K562 (cell line): ENCODE results near the gene ETV3L. TPM values are rescaled to one million over a fixed set of nuclear protein-coding genes. Genes with fewer than 3 reads are reported as not detected.

Experiments
- ATAC-seq: fragments of 200-7000 bp; cut with Tn5 transposase; 3 replicates; pipeline ENCODE4 v1.9.1; 2020; ENCODE audit warnings: moderate library complexity
- BruUV-seq: library from RNA; stranded (reverse); fragments of 400-500 nt; replicated peaks from 2 replicates; lab custom pipeline; 2021; lab: Mats Ljungman, UMichigan
- CTCF ChIA-PET: fragments of 300-600 bp; formaldehyde crosslinking; extraction: SDS; loops from one replicate; lab custom pipeline; 2021; ENCODE audit warnings: low intra/inter-chr PET ratio; lab: Yijun Ruan, JAX
- POLR2A ChIA-PET: fragments of 300-600, 350-650 bp; sonication (Branson Sonifier 250); formaldehyde crosslinking; extraction: SDS; loops from one replicate; lab custom pipeline; 2021; ENCODE audit warnings: antibody characterized with exemption, inconsistent platforms; lab: Yijun Ruan, JAX
- DNase-seq, 4 experiments: peaks; one replicate each; pipeline versions ENCODE4 v3.0.0 to v3.0.0-alpha.2; 2011 to 2018; ENCODE audit warnings: low spot score in 3 of 4, mixed read lengths in 3 of 4; ENCODE audit errors: extremely low read depth in 1 of 4
- FAIRE-seq: peaks from 2 replicates; lab custom pipeline; 2011; peaks lifted over from hg19 to GRCh38; lab: Jason Lieb, UNC
- H2AFZ ChIP-seq: 2 replicates; pipeline ENCODE4 v1.6.0; 2011; ENCODE audit warnings: low read depth, low read length, control low read depth, inconsistent platforms
- H3K27ac ChIP-seq: fragments of 200-600 bp; 3 replicates; pipeline ENCODE4 v1.8.0; 2011; ENCODE audit warnings: low read depth, mild to moderate bottlenecking, control low read depth, inconsistent platforms, low read length, moderate library complexity, mixed read lengths; ENCODE audit errors: extremely low read depth
- H3K27me3 ChIP-seq, 2 experiments: fragments of 300-600 bp in 1 of 2; 2 replicates in 1 of 2; 3 replicates in 1 of 2; pipeline versions ENCODE4 v1.6.0 to v1.8.0; 2011; ENCODE audit warnings: inconsistent platforms in 2 of 2, low read length in 2 of 2, mild to moderate bottlenecking in 1 of 2, mixed read lengths in 1 of 2, moderate library complexity in 1 of 2; ENCODE audit not compliant: control insufficient read depth in 2 of 2, insufficient read depth in 2 of 2
- H3K36me3 ChIP-seq: fragments of 300-600 bp; 3 replicates; pipeline ENCODE4 v1.8.0; 2011; ENCODE audit warnings: mild to moderate bottlenecking, low read length, inconsistent platforms; ENCODE audit not compliant: control insufficient read depth, insufficient read depth
- H3K4me1 ChIP-seq, 2 experiments: fragments of 200-600 bp in 1 of 2; replicated peaks in 1 of 2; 2 replicates in 1 of 2; 3 replicates in 1 of 2; pipeline versions ENCODE4 v1.5.1 to v1.8.0; 2011; ENCODE audit warnings: inconsistent platforms in 2 of 2, low read length in 2 of 2, mild to moderate bottlenecking in 1 of 2, mixed read lengths in 1 of 2, moderate library complexity in 1 of 2; ENCODE audit not compliant: control insufficient read depth in 2 of 2, insufficient read depth in 2 of 2
- H3K4me2 ChIP-seq: 2 replicates; pipeline ENCODE4 v1.6.1; 2011; ENCODE audit warnings: low read length, control low read depth, inconsistent platforms, mixed read lengths; ENCODE audit not compliant: insufficient read depth
- H3K4me3 ChIP-seq: fragments of 200-600 bp; sonication (generic), shearing (Covaris generic); 2 replicates; pipeline ENCODE4 v1.5.1; 2016; ENCODE audit warnings: control low read depth, inconsistent platforms
- H3K79me2 ChIP-seq: fragments of 200-600 bp; 3 replicates; pipeline ENCODE4 v1.8.0; 2011; ENCODE audit warnings: low read length, inconsistent platforms; ENCODE audit not compliant: control insufficient read depth, insufficient read depth
- H3K9ac ChIP-seq, 2 experiments: 2 replicates each; pipeline versions ENCODE4 v1.6.0 to v1.6.1; 2011; ENCODE audit warnings: low read depth in 2 of 2, low read length in 2 of 2, control low read depth in 1 of 2, inconsistent platforms in 1 of 2, mild to moderate bottlenecking in 1 of 2, mixed read lengths in 1 of 2; ENCODE audit not compliant: insufficient read depth in 1 of 2
- H3K9me1 ChIP-seq: one replicate; pipeline ENCODE4 v1.6.0; 2011; ENCODE audit warnings: inconsistent platforms, mild to moderate bottlenecking, low read length, moderate library complexity; ENCODE audit not compliant: control insufficient read depth, insufficient read depth
- H3K9me3 ChIP-seq: replicated peaks from 2 replicates; pipeline ENCODE4 v1.5.1; 2011; ENCODE audit warnings: low read depth, low read length, inconsistent platforms; ENCODE audit not compliant: control insufficient read depth, insufficient read depth
- H4K20me1 ChIP-seq: replicated peaks from 2 replicates; pipeline ENCODE4 v1.6.1; 2011; ENCODE audit warnings: low read length, inconsistent platforms, mixed read lengths; ENCODE audit not compliant: control insufficient read depth, insufficient read depth
- BRD4 ChIP-seq: fragments of 200-600 bp; sonication (generic); IDR thresholded peaks from 2 replicates; pipeline ENCODE4 v1.6.1; 2017; ENCODE audit warnings: inconsistent platforms
- CAMTA2 ChIP-seq: fragments of 250-450 bp; sonication (Bioruptor Pico); conservative IDR thresholded peaks from 2 replicates; pipeline ENCODE4 v1.5.1; 2022
- CGGBP1 ChIP-seq: fragments of 250-450 bp; sonication (Bioruptor Pico); IDR thresholded peaks from 2 replicates; pipeline ENCODE4 v1.9.0; 2021; ENCODE audit warnings: mild to moderate bottlenecking
- CREB1 ChIP-seq, 2 experiments: sonication (generic) in 1 of 2; formaldehyde crosslinking in 1 of 2; IDR thresholded peaks; 2 replicates each; pipeline versions ENCODE4 v1.6.1 to v1.8.0; 2012 to 2022; ENCODE audit warnings: inconsistent platforms in 1 of 2, mild to moderate bottlenecking in 1 of 2, missing genetic modification reagents in 1 of 2, moderate library complexity in 1 of 2
- DACH1 ChIP-seq: fragments of 450-650 bp; IDR thresholded peaks from 2 replicates; pipeline ENCODE4 v1.6.1; 2018; ENCODE audit not compliant: partially characterized antibody
- ETV1 ChIP-seq: fragments of 450-650 bp; conservative IDR thresholded peaks from 2 replicates; pipeline ENCODE4 v1.6.1; 2016; ENCODE audit warnings: missing genetic modification characterization, control low read depth, low read depth, missing compliant biosample characterization
- NCOR1 ChIP-seq: fragments of 450-650 bp; IDR thresholded peaks from 2 replicates; pipeline ENCODE4 v1.6.1; 2016; ENCODE audit warnings: mild to moderate bottlenecking, moderate library complexity
- PHTF2 ChIP-seq: fragments of 250-450 bp; sonication (Bioruptor Pico); IDR thresholded peaks from 2 replicates; pipeline ENCODE4 v1.5.0; 2021; ENCODE audit warnings: mild to moderate bottlenecking
- POLR2A ChIP-seq: fragments of 450-650 bp; conservative IDR thresholded peaks from 2 replicates; pipeline ENCODE4 v1.6.1; 2016
- PRPF4 ChIP-seq: fragments of 200-400 bp; formaldehyde crosslinking; IDR thresholded peaks from one replicate; pipeline ENCODE4 v1.6.1; 2017; ENCODE audit warnings: low read length, low read depth, mild to moderate bottlenecking; ENCODE audit not compliant: insufficient read depth, poor library complexity, severe bottlenecking
- SLC30A9 ChIP-seq: fragments of 250-450 bp; sonication (Bioruptor Pico); IDR thresholded peaks from 2 replicates; pipeline ENCODE4 v1.8.0; 2022; ENCODE audit warnings: mild to moderate bottlenecking, moderate library complexity
- SRF ChIP-seq, 2 experiments: fragments of 250-450, 450-650 bp in 1 of 2; sonication (Bioruptor Pico) in 1 of 2; sonication (generic) in 1 of 2; formaldehyde crosslinking; IDR thresholded peaks; 2 replicates each; pipeline versions ENCODE4 v1.5.0 to v1.5.1; 2020 to 2022; ENCODE audit warnings: mild to moderate bottlenecking in 1 of 2, missing genetic modification reagents in 1 of 2
- SRSF7 ChIP-seq: fragments of 200-400 bp; formaldehyde crosslinking; optimal IDR thresholded peaks from 2 replicates; pipeline ENCODE3; 2017; ENCODE audit warnings: mild to moderate bottlenecking, low read depth, low read length
- STAT5A ChIP-seq: IDR thresholded peaks from 2 replicates; pipeline ENCODE4 v1.6.1; 2012; ENCODE audit warnings: low read length, inconsistent platforms, borderline replicate concordance
- TAF9B ChIP-seq: fragments of 450-650 bp; IDR thresholded peaks from 2 replicates; pipeline ENCODE4 v1.6.1; 2018; ENCODE audit warnings: mild to moderate bottlenecking; ENCODE audit not compliant: partially characterized antibody
- USF1 ChIP-seq: sonication (generic); formaldehyde crosslinking; IDR thresholded peaks from 2 replicates; pipeline ENCODE4 v1.9.0; 2022; ENCODE audit warnings: mild to moderate bottlenecking, missing genetic modification reagents
- ZBTB5 ChIP-seq: fragments of 450-650 bp; IDR thresholded peaks from 2 replicates; pipeline ENCODE4 v1.6.1; 2017; ENCODE audit warnings: antibody characterized with exemption
- ZNF184 ChIP-seq: sonication (generic); formaldehyde crosslinking; IDR thresholded peaks from 2 replicates; pipeline ENCODE4 v1.5.0; 2020; ENCODE audit warnings: missing genetic modification reagents
- ZNF253 ChIP-seq: fragments of 250-450 bp; sonication (Bioruptor Pico); conservative IDR thresholded peaks from 2 replicates; pipeline ENCODE4 v1.6.1; 2021; ENCODE audit warnings: mild to moderate bottlenecking
- ZNF263 ChIP-seq: sonication (generic); formaldehyde crosslinking; IDR thresholded peaks from 2 replicates; pipeline ENCODE4 v1.8.0; 2022; ENCODE audit warnings: mild to moderate bottlenecking, missing genetic modification reagents, borderline replicate concordance
- ZNF274 ChIP-seq: IDR thresholded peaks from 2 replicates; pipeline ENCODE4 v1.6.1; 2011; ENCODE audit warnings: low read depth, mild to moderate bottlenecking, low read length, moderate library complexity, borderline replicate concordance
- ZNF695 ChIP-seq: fragments of 450-650 bp; formaldehyde crosslinking; IDR thresholded peaks from 2 replicates; pipeline ENCODE4 v1.4.0; 2020; ENCODE audit warnings: mild to moderate bottlenecking, moderate library complexity
- WGBS: fragments of 100-300 bp; shearing (Covaris generic); methylation state at CpG from one replicate; pipeline ENCODE4 v1.1.6; 2016; ENCODE audit warnings: low coverage, mixed read lengths; ENCODE audit not compliant: insufficient coverage; ENCODE audit errors: missing lambda C conversion rate; 5-methylcytosine and 5-hydroxymethylcytosine counted together
- in situ Hi-C: fragments of 300-500 bp; cut with MboI; formaldehyde crosslinking; loops from 4 replicates; pipeline ENCODE4 v1.15.0; 2018; ENCODE audit warnings: inconsistent platforms, mixed read lengths
- intact Hi-C: fragments of 100-400 bp; cut with micrococcal nuclease; formaldehyde crosslinking; loops from 2 replicates; pipeline ENCODE4 v1.14.2; 2022
- polyA plus RNA-seq, 8 experiments: library from polyadenylated mRNA; depleted of rRNA in 4 of 8; stranded (reverse) in 5 of 8; unstranded in 3 of 8; fragments of >200 nt; fragmentation: Nextera tagmentation in 2 of 8; fragmentation: Illumina TruSeq in 1 of 8; extraction: Ambion mirVana in 2 of 8; extraction: Trizol in 1 of 8; gene quantifications; 2 replicates each; pipeline versions ENCODE4 v1.2.1 to v1.2.3, GENCODE V29; 2011 to 2014; ENCODE audit warnings: inconsistent platforms in 1 of 8, missing spikeins in 1 of 8
- total RNA-seq, 7 experiments: library from RNA; depleted of rRNA in 6 of 7; stranded (reverse); fragments of >200 nt in 6 of 7; fragmentation: Illumina TruSeq in 2 of 7; extraction: Trizol in 2 of 7; gene quantifications; 2 replicates each; pipeline versions ENCODE4 v1.2.1 to v1.2.3, GENCODE V29; 2011 to 2021; ENCODE audit warnings: low replicate concordance in 1 of 7

Gene ETV3L
- total and polyA plus RNA-seq, 9 of the 15 experiments (the other 6 are each of a cell fraction or from before 2014, with no cell fraction given), result not detected

GRCh38 chr1:157081707-157082106 is 17.9 kb downstream of the ETV3L start (continued):
- no peak for TF ChIP-seq SRSF7
- TF ChIP-seq PHTF2 (CRISPR knock-in tag), result no peak
- no peak for TF ChIP-seq CREB1 (IDR thresholded peaks at IDR 0.05)
- TF ChIP-seq CREB1 (CRISPR knock-in tag; IDR thresholded peaks at IDR 0.05), result no peak

- no peaks in the 10 kb centered on the region for H4K20me1 ChIP-seq
- no peak for FAIRE-seq
- no peak for TF ChIP-seq STAT5A
- TF ChIP-seq ZNF263 (CRISPR knock-in tag), result no peak
- no peak for TF ChIP-seq CAMTA2
- TF ChIP-seq DACH1, result no peak
- no peak for TF ChIP-seq PRPF4
- no peak for TF ChIP-seq ETV1 (tag)
- no peak for TF ChIP-seq ZNF695 (CRISPR knock-in tag)
- no peak for TF ChIP-seq SRF (CRISPR knock-in tag; IDR thresholded peaks at IDR 0.05)
- TF ChIP-seq ZBTB5, result no peak
- no peak for TF ChIP-seq ZNF253 (CRISPR knock-in tag)
- TF ChIP-seq CGGBP1 (CRISPR knock-in tag), result no peak
- TF ChIP-seq ZNF184 (CRISPR knock-in tag), result no peak
- no peak for TF ChIP-seq TAF9B
- TF ChIP-seq ZNF274, result no peak
- no peak for TF ChIP-seq SLC30A9
- TF ChIP-seq BRD4, result no peak
- TF ChIP-seq NCOR1, result no peak
- TF ChIP-seq USF1 (CRISPR knock-in tag), result no peak
- TF ChIP-seq POLR2A, result no peak
- no peak overlapping the region for H3K9ac ChIP-seq
- 16% methylated on average over 10 of the region's 10 CpGs for WGBS
- no peak for ATAC-seq
- H3K4me2 ChIP-seq, result no peak overlapping the region
- no peak overlapping the region for H2AFZ ChIP-seq
- no peaks in the 10 kb centered on the region for H3K36me3 ChIP-seq
- POLR2A ChIA-PET, result interaction anchor here (0.6 to 1.4 kb wide), 2 partner anchors 75 to 225 kb away, joined by 3 to 4 read pairs; no protein-coding TSS in a partner anchor
- H3K79me2 ChIP-seq, result no peaks in the 10 kb centered on the region
- H3K27me3 ChIP-seq, result peaks cover 0 to 22% of the 10 kb centered on the region in 2 experiments; a peak in 2 of 5 replicates
- intact Hi-C loops, result no loop called here
- in situ Hi-C loops, result no loop called here
- no peaks in the 10 kb centered on the region; a peak in 1 of 5 replicates for H3K4me1 ChIP-seq
- no peaks in the 10 kb centered on the region for H3K9me1 ChIP-seq
- BruUV-seq, result no TSS peak
- CTCF ChIA-PET, result no interaction called here
- H3K4me3 ChIP-seq, result no peak overlapping the region
- no peaks in the 10 kb centered on the region for H3K9me3 ChIP-seq
- DNase-seq, result no peak
- no peak overlapping the region for H3K27ac ChIP-seq
Measured at GRCh38 chr1:157080714-157081113, 18.9 kb downstream of the ETV3L start.
